GM12875 (cell line): ENCODE data around the gene MYBPC2.

Source experiments
- H3K4me3 ChIP-seq: one replicate; pipeline ENCODE4 v1.5.1; 2011; ENCODE audit warnings: low read depth, low read length, control low read depth
- TF ChIP-seq, protein P1 (sequence below): IDR thresholded peaks from 2 replicates; pipeline ENCODE4 v1.5.1; 2011; ENCODE audit warnings: low read depth, mild to moderate bottlenecking, control low read depth, inconsistent platforms, low read length, moderate library complexity, borderline replicate concordance; ENCODE audit not compliant: insufficient read depth

Gene MYBPC2

GRCh38 chr19:50500060-50500752 is 67.5 kb downstream of the MYBPC2 start:
- TF ChIP-seq, protein P1, sequence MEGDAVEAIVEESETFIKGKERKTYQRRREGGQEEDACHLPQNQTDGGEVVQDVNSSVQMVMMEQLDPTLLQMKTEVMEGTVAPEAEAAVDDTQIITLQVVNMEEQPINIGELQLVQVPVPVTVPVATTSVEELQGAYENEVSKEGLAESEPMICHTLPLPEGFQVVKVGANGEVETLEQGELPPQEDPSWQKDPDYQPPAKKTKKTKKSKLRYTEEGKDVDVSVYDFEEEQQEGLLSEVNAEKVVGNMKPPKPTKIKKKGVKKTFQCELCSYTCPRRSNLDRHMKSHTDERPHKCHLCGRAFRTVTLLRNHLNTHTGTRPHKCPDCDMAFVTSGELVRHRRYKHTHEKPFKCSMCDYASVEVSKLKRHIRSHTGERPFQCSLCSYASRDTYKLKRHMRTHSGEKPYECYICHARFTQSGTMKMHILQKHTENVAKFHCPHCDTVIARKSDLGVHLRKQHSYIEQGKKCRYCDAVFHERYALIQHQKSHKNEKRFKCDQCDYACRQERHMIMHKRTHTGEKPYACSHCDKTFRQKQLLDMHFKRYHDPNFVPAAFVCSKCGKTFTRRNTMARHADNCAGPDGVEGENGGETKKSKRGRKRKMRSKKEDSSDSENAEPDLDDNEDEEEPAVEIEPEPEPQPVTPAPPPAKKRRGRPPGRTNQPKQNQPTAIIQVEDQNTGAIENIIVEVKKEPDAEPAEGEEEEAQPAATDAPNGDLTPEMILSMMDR, result peak; percentile 38; the same call in 1 of the 2 replicates

DNA sequence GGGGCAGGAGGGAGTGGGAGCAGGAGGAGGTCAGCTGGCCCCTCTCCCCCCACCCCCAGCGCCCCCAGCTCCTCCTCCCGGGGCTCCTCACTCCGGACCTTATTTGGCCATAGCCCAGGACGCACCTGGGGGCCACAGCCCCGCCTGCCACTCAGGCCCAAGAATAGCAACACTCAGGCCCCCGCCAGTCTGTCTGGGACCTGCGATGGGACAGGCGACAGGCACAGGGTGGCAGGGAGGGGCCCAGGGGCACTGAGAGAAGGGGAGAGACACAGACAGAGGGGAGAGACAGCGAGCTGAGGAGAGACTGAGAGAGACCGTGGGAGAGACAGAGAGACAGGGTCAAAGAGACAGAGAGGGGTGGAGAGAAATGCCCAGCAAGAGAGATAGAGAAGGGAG is 68.1 kb downstream of the MYBPC2 start:
- no peak overlapping the region for H3K4me3 ChIP-seq
- TF ChIP-seq, protein P1, result no peak

More at GRCh38 chr19:50500060-50500752, 67.5 kb downstream of the MYBPC2 start:
- no peak overlapping the region for H3K4me3 ChIP-seq

GRCh38 chr19:50501186-50501567 is 68.5 kb downstream of the MYBPC2 start:
- TF ChIP-seq, protein P1, result no peak
- no peak overlapping the region for H3K4me3 ChIP-seq

GRCh38 chr19:50501568-50502475 is 69.1 kb downstream of the MYBPC2 start:
- TF ChIP-seq, protein P1, result no peak
- no peak overlapping the region for H3K4me3 ChIP-seq

DNA sequence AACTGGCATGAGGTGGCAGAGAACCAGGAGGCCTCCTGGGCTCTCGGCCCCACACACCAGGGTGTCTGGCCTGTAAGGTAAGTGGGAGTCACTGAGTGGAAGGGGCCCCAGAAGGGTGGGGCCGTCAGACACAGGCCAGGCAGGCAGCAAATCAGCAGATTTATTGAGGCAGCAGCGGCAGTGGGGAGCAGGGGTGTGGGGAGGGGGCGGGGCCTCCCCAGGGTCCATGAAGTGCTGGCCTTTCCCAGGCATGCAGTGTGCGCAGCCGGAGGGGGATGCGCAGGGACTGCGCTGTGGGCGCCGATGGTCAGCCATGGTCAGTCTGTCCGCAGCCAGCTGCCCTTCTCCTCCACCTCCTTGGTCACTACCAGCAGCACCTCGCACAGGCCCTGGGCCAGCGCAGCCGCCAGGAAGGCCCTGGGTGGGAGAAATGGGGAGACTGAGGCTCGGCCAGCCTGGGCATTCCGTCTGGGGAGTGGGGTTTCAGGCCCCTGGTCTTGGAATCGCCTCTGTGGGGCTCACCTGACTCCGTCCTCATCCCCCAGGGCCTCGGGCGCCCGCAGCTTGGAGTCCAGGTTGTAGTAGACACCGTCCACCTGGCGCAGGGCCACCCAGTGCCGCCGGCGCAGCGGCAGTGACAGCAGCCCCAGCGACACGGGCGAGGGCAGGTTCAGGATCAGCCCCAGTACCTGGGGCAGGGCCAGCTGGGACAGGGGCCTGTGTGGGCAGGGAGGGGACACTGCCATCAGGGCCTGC is 73.3 kb downstream of the MYBPC2 start:
- no peak overlapping the region for H3K4me3 ChIP-seq
- TF ChIP-seq, protein P1, result no peak

- TF ChIP-seq, protein P1, result no peak
- H3K4me3 ChIP-seq, result no peak overlapping the region
Measured at GRCh38 chr19:50506700-50507099, 74.0 kb downstream of the MYBPC2 start.
